Measurements from ENCODE around the gene CEACAM1.
"Not testable (repeated sequence)": the region's sequence is repeated elsewhere in the genome, so short reads cannot be mapped to it uniquely, and the experiment has no call there.

Gene CEACAM1

GRCh38 chr19:42472402-42473147 lies 55.7 kb downstream of the CEACAM1 start:
- no peak for DNase-seq

GRCh38 chr19:42471554-42472249 lies 56.6 kb downstream of the CEACAM1 start:
- DNase-seq, result no peak

GRCh38 chr19:42469311-42470235 lies 58.7 kb downstream of the CEACAM1 start:
- DNase-seq, result no peak

GRCh38 chr19:42468273-42468796 lies 59.9 kb downstream of the CEACAM1 start:
- DNase-seq, result no peak

GRCh38 chr19:42467183-42467760 lies 61.0 kb downstream of the CEACAM1 start:
- DNase-seq, result no peak

GRCh38 chr19:42466521-42467182 lies 61.6 kb downstream of the CEACAM1 start:
- no peak for DNase-seq

- no peak for DNase-seq
These were observed 62.4 kb downstream of the CEACAM1 start for GRCh38 chr19:42465827-42466280.

- no peak for DNase-seq
These were observed 66.5 kb downstream of the CEACAM1 start for GRCh38 chr19:42461700-42462324.

- DNase-seq, result not testable (repeated sequence)
These were observed 67.0 kb downstream of the CEACAM1 start for GRCh38 chr19:42461231-42461630.

- no peak for DNase-seq
These were observed 68.4 kb downstream of the CEACAM1 start for GRCh38 chr19:42459926-42460325.

Data from activated effector memory CD4-positive, alpha-beta T cell treated with anti-CD3 and anti-CD28 coated beads, Interleukin-2, amount 50 U/mL, for 16 hours (primary cell).